Measurements from ENCODE around the gene FRMD7.

Gene FRMD7

GRCh38 chrX:132030264-132030663, 97.6 kb downstream of the FRMD7 start:
- H3K27me3 Mint-ChIP-seq, result no peaks in the 10 kb centered on the region
- H3K4me3 Mint-ChIP-seq, result peak overlapping the region; percentile 6
- peaks cover 84% of the 10 kb centered on the region for H3K4me1 Mint-ChIP-seq
- no peaks in the 10 kb centered on the region for H3K9me3 Mint-ChIP-seq
- H3K27ac Mint-ChIP-seq, result peak overlapping the region; percentile 72
- H3K36me3 Mint-ChIP-seq, result peaks cover 4% of the 10 kb centered on the region
